ENCODE data around the gene BHLHA9.

BHLHA9 gene

DNA sequence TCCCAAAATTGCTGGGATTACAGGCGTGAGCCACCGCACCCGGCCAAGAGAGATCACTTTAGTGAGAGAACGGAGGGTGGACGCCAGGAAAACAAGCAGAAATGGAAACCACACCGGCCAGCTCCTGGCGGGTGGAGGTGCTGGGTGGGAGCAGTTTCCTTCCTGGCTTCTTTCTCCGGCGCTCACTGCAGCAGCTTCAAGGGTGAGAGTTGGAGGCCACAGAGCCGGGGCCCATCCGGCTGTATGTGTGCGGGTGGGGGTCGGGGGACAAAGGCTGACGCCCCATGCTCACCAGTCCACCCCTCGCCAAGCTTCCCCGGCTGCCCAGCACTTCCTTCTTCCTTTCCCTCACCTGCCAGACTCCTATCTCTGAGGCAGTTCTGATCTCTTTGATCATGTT, 13.5 kb upstream of the BHLHA9 start:
- no peak for ATAC-seq
- TF ChIP-seq ISL1 (CRISPR knock-in tag; IDR thresholded peaks at IDR 0.05) (no peak), ZFP30 (CRISPR knock-in tag; IDR thresholded peaks at IDR 0.05) (no peak), CSDC2 (CRISPR knock-in tag; IDR thresholded peaks at IDR 0.05) (no peak), SNAI2 (CRISPR knock-in tag; IDR thresholded peaks at IDR 0.05) (no peak), TCF4 (CRISPR knock-in tag; IDR thresholded peaks at IDR 0.05; ENCODE audit: borderline replicate concordance) (no peak), ARNTL (CRISPR knock-in tag; IDR thresholded peaks at IDR 0.05; ENCODE audit: borderline replicate concordance, low read depth) (no peak), PATZ1 (CRISPR knock-in tag; IDR thresholded peaks at IDR 0.05; ENCODE audit: borderline replicate concordance) (no peak), ZNF565 (CRISPR knock-in tag; conservative IDR thresholded peaks at IDR 0.05; ENCODE audit: low read depth) (no peak), OSR1 (CRISPR knock-in tag; IDR thresholded peaks at IDR 0.05) (no peak)
- TF ChIP-seq, protein P1, sequence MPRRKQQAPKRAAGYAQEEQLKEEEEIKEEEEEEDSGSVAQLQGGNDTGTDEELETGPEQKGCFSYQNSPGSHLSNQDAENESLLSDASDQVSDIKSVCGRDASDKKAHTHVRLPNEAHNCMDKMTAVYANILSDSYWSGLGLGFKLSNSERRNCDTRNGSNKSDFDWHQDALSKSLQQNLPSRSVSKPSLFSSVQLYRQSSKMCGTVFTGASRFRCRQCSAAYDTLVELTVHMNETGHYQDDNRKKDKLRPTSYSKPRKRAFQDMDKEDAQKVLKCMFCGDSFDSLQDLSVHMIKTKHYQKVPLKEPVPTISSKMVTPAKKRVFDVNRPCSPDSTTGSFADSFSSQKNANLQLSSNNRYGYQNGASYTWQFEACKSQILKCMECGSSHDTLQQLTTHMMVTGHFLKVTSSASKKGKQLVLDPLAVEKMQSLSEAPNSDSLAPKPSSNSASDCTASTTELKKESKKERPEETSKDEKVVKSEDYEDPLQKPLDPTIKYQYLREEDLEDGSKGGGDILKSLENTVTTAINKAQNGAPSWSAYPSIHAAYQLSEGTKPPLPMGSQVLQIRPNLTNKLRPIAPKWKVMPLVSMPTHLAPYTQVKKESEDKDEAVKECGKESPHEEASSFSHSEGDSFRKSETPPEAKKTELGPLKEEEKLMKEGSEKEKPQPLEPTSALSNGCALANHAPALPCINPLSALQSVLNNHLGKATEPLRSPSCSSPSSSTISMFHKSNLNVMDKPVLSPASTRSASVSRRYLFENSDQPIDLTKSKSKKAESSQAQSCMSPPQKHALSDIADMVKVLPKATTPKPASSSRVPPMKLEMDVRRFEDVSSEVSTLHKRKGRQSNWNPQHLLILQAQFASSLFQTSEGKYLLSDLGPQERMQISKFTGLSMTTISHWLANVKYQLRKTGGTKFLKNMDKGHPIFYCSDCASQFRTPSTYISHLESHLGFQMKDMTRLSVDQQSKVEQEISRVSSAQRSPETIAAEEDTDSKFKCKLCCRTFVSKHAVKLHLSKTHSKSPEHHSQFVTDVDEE (CRISPR knock-in tag; IDR thresholded peaks at IDR 0.05) = no peak
- TF ChIP-seq, protein P2, sequence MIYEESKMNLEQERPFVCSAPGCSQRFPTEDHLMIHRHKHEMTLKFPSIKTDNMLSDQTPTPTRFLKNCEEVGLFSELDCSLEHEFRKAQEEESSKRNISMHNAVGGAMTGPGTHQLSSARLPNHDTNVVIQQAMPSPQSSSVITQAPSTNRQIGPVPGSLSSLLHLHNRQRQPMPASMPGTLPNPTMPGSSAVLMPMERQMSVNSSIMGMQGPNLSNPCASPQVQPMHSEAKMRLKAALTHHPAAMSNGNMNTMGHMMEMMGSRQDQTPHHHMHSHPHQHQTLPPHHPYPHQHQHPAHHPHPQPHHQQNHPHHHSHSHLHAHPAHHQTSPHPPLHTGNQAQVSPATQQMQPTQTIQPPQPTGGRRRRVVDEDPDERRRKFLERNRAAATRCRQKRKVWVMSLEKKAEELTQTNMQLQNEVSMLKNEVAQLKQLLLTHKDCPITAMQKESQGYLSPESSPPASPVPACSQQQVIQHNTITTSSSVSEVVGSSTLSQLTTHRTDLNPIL (CRISPR knock-in tag; IDR thresholded peaks at IDR 0.05; ENCODE audit: low read depth) = no peak

DNA sequence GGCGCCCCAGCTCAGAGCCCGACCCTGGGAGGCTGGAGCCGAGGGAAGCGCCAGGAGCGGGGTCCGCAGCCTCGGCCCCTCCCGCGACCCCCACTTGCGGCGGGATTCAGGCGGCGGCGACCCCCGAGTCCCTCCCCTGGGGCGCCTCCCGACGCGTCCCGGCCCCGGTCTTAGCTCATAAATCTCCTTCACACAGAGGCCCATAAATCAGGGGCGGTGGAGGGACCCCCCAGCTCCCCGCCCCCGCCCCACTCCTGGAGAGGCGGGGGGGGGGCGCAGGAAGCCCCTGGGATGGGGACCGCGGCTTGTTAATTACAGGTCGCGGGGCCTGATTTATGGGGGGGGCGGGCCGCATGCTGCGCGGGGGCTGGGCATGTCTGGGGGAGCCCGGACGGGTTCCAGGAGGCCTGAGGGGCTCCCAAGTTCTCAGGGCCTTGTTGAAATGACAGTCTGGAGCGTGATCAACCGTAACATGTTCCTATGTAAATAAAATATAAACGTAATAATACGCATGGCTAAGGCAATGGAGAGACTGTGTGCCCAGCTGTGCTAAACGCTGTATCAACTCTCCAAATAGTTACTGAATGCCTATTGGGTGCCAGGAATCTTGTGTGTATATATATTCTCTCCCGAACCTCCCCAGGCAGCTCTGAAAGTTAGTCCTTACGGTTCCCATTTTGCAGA, 10.0 kb upstream of the BHLHA9 start:
- TF ChIP-seq ZNF8 (CRISPR knock-in tag; IDR thresholded peaks at IDR 0.05) (no peak), RARB (CRISPR knock-in tag; IDR thresholded peaks at IDR 0.05) (no peak), ZC3H10 (CRISPR knock-in tag; IDR thresholded peaks at IDR 0.05) (no peak), CSRNP3 (CRISPR knock-in tag; IDR thresholded peaks at IDR 0.05) (no peak), PPARA (CRISPR knock-in tag; IDR thresholded peaks at IDR 0.05; ENCODE audit: borderline replicate concordance) (no peak), TOX (CRISPR knock-in tag; IDR thresholded peaks at IDR 0.05; ENCODE audit: borderline replicate concordance) (no peak), ISL1 (CRISPR knock-in tag; IDR thresholded peaks at IDR 0.05) (no peak), SNAI2 (CRISPR knock-in tag; IDR thresholded peaks at IDR 0.05) (no peak), CSDC2 (CRISPR knock-in tag; IDR thresholded peaks at IDR 0.05) (no peak), ARNTL (CRISPR knock-in tag; IDR thresholded peaks at IDR 0.05; ENCODE audit: borderline replicate concordance, low read depth) (no peak), ZFP30 (CRISPR knock-in tag; IDR thresholded peaks at IDR 0.05) (no peak), ZNF565 (CRISPR knock-in tag; conservative IDR thresholded peaks at IDR 0.05; ENCODE audit: low read depth) (no peak), PATZ1 (CRISPR knock-in tag; IDR thresholded peaks at IDR 0.05; ENCODE audit: borderline replicate concordance) (no peak), ZNF70 (CRISPR knock-in tag; IDR thresholded peaks at IDR 0.05) (no peak), ZFP3 (CRISPR knock-in tag; IDR thresholded peaks at IDR 0.05) (no peak), OSR1 (CRISPR knock-in tag; IDR thresholded peaks at IDR 0.05) (no peak)
- TF ChIP-seq, protein P1 (CRISPR knock-in tag; IDR thresholded peaks at IDR 0.05) = no peak
- TF ChIP-seq, protein P2 (CRISPR knock-in tag; IDR thresholded peaks at IDR 0.05; ENCODE audit: low read depth) = no peak
- TF ChIP-seq, protein P3, sequence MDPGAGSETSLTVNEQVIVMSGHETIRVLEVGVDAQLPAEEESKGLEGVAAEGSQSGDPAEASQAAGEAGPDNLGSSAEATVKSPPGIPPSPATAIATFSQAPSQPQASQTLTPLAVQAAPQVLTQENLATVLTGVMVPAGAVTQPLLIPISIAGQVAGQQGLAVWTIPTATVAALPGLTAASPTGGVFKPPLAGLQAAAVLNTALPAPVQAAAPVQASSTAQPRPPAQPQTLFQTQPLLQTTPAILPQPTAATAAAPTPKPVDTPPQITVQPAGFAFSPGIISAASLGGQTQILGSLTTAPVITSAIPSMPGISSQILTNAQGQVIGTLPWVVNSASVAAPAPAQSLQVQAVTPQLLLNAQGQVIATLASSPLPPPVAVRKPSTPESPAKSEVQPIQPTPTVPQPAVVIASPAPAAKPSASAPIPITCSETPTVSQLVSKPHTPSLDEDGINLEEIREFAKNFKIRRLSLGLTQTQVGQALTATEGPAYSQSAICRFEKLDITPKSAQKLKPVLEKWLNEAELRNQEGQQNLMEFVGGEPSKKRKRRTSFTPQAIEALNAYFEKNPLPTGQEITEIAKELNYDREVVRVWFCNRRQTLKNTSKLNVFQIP (CRISPR knock-in tag; IDR thresholded peaks at IDR 0.05; ENCODE audit: borderline replicate concordance, low read depth) = no peak
- no peak; the same call in 2 of the 3 replicates for ATAC-seq

All from SK-N-SH treated with all-trans-retinoic acid at 6 μM for 48 hours (cell line).